Right lobe of liver (tissue), 6 donors: ENCODE data around the gene NCOA3. TPM values are rescaled to one million over a fixed set of nuclear protein-coding genes. Genes with fewer than 3 reads are reported as not detected.

Experiments
- ATAC-seq, 4 donors: fragments of 200-7000 bp; cut with Tn5 transposase; one replicate each; pipeline ENCODE4 v1.9.1; 2020; ENCODE audit warnings: mild to moderate bottlenecking in 4 of 4, moderate library complexity in 4 of 4
- DNase-seq, 3 donors: peaks; one replicate each; pipeline ENCODE4 v3.0.0-alpha.2; 2020
- H3K27ac ChIP-seq, 3 donors: fragments of 200-600 bp; one replicate each; pipeline ENCODE4 v1.8.0; 2022
- H3K27me3 ChIP-seq, 2 donors: fragments of 200-600 bp; one replicate each; pipeline ENCODE4 v1.8.0; 2022
- H3K36me3 ChIP-seq, 4 donors: fragments of 200-600 bp; sonication (generic) in 1 of 4; one replicate each; pipeline versions ENCODE4 v1.5.1 to v1.8.0; 2017 to 2022; ENCODE audit warnings: control low read depth in 1 of 4
- H3K4me1 ChIP-seq, 4 donors: fragments of 200-600 bp; sonication (generic) in 1 of 4; one replicate each; pipeline versions ENCODE4 v1.5.1 to v1.8.0; 2017 to 2022; ENCODE audit warnings: control low read depth in 1 of 4
- H3K4me3 ChIP-seq, 3 donors: fragments of 200-600 bp; one replicate each; pipeline ENCODE4 v1.8.0; 2022
- H3K9me3 ChIP-seq, 4 donors: fragments of 200-600 bp; sonication (generic) in 1 of 4; one replicate each; pipeline versions ENCODE4 v1.5.1 to v1.8.0; 2017 to 2022; ENCODE audit warnings: control low read depth in 1 of 4
- CTCF ChIP-seq, 4 donors: fragments of 200-600 bp in 3 of 4; fragments of 450-650 bp in 1 of 4; IDR thresholded peaks; one replicate each; pipeline versions ENCODE4 v1.5.1 to v1.8.0; 2016 to 2022; ENCODE audit warnings: antibody characterized with exemption in 4 of 4, mild to moderate bottlenecking in 2 of 4
- POLR2A ChIP-seq: fragments of 450-650 bp; IDR thresholded peaks from one replicate; pipeline ENCODE4 v1.6.1; 2017; ENCODE audit warnings: antibody characterized with exemption, mild to moderate bottlenecking
- WGBS: methylation state at CpG from one replicate; pipeline ENCODE4 v1.1.6; 2018; ENCODE audit warnings: low coverage, low lambda C conversion rate; ENCODE audit not compliant: insufficient coverage; ENCODE audit errors: missing lambda C conversion rate; 5-methylcytosine and 5-hydroxymethylcytosine counted together
- intact Hi-C, 2 donors: fragments of 100-400 bp; cut with DNase I; formaldehyde crosslinking; loops; one replicate each; pipeline versions ENCODE4 v1.11.2 to v1.14.1; 2022
- total RNA-seq, 6 experiments: library from RNA; depleted of rRNA in 2 of 6; stranded (reverse); fragments of >200 nt in 2 of 6; fragmentation: NEBNext Ultra II Directional in 3 of 6; extraction: Animal tissue kit (Norgen Biotek cat#: 25700) in 3 of 6; gene quantifications; one replicate each; pipeline versions ENCODE4 v1.1.0 to v1.2.4, GENCODE V29; 2016 to 2023
- donor health status: DM: no; HTN: yes; CAD: no.
- donor health status: DM: no; HTN: no; CAD: no.
- donor health status: DM: no; HTN: no; CAD: no.
- donor health status: DM: no; HTN: yes; CAD: no.
- donor health status: DM: no; HTN: yes; CAD: no.

Gene NCOA3
- total RNA-seq, 6 experiments from 2014 or later, result 11.2 to 15.1 (median 13.8) TPM

DNA sequence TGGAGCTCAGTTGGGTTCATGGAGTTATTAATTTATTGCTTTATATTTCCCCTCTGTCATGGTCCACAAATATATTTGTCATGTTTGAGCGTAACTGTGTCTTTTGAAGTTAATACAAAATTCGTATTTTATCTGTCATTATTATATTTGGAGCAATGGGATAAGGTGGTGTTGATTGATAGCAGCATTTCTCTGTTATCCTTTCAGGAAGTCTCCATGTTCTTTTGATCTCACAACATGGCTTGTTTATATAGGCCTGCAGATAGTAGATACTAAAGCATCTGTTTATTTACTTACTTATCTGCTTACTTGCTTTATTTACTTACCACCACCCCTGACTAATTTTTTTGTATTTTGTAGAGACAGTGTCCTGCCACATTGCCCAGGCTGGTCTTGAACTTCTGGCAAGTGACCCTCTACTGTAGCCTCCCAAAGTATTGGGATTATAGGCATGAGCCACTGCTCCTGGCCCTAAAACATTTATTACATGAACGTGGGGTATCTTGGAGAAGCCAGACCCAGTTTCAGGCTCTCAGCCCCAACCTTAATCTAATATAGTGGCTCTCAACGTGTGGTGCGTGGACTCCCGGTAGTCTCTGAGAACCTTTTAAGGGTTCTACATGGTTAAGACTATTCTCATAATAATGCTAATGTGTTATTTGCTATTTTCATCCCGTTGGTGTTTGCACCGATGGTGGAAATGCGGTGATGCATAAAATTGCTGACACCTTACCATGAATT, 104.2 kb downstream of the NCOA3 start:
- H3K27me3 ChIP-seq, result no peaks in the 10 kb centered on the region
- TF ChIP-seq CTCF (IDR thresholded peaks at IDR 0.05), result no peak
- TF ChIP-seq POLR2A, result no peak
- DNase-seq (no peak), ATAC-seq (no peak)
- H3K36me3 ChIP-seq, result no peaks in the 10 kb centered on the region
- intact Hi-C loops, result no loop called here
- H3K9me3 ChIP-seq, result no peaks in the 10 kb centered on the region
- no peak overlapping the region for H3K27ac ChIP-seq
- peaks cover 0 to 13% (median 3%) of the 10 kb centered on the region in 4 donors for H3K4me1 ChIP-seq
- WGBS, result 73% methylated on average over 6 of the region's 9 CpGs
- H3K4me3 ChIP-seq, result no peak overlapping the region

- ATAC-seq, result no peak
- no peaks in the 10 kb centered on the region for H3K27me3 ChIP-seq
- no peak overlapping the region for H3K27ac ChIP-seq
- TF ChIP-seq POLR2A, result no peak
- peaks cover 0 to 13% (median 3%) of the 10 kb centered on the region in 4 donors for H3K4me1 ChIP-seq
- DNase-seq, result no peak
- no peaks in the 10 kb centered on the region for H3K9me3 ChIP-seq
- intact Hi-C loops, result no loop called here
- no peak overlapping the region for H3K4me3 ChIP-seq
- WGBS, result 96% methylated on average over 6 of the region's 7 CpGs
- no peaks in the 10 kb centered on the region for H3K36me3 ChIP-seq
Measured at GRCh38 chr20:47606414-47606982, 104.8 kb downstream of the NCOA3 start.

GRCh38 chr20:47606983-47607613, 105.4 kb downstream of the NCOA3 start:
- Histone ChIP-seq H3K4me1 (peaks cover 0 to 13% (median 3%) of the 10 kb centered on the region in 4 donors), H3K27ac (no peak overlapping the region), H3K9me3 (no peaks in the 10 kb centered on the region), H3K36me3 (no peaks in the 10 kb centered on the region), H3K4me3 (no peak overlapping the region), H3K27me3 (no peaks in the 10 kb centered on the region)
- 83% methylated on average over 1 of the region's 1 CpG for WGBS
- TF ChIP-seq CTCF (IDR thresholded peaks at IDR 0.05) (no peak), POLR2A (no peak)
- intact Hi-C loops, result no loop called here
- ATAC-seq (peak in 2 of 4 donors; percentile 35 to 49), DNase-seq (no peak)

DNA sequence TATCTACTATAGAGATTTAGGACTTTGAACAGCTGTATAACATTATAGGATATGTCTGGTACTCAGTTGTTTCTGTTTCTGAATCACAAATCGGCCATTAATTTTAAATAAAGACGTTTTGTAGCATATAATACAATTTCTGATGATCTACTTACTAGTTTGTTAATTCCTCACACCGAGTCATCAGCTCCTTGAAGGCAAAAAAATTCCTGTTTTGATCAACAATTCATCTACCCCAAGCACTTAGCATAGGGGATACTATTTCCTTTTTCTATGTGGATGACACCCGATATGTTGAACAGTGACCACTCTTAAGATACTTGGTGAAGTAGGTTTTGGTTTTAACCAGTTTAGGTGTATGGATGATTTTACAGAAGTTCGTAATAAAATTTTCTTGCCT, 107.3 kb downstream of the NCOA3 start:
- 87% methylated on average over 5 of the region's 5 CpGs for WGBS
- ATAC-seq, result no peak
- DNase-seq, result no peak
- no peak overlapping the region for H3K4me3 ChIP-seq
- peaks cover 0 to 13% (median 3%) of the 10 kb centered on the region in 4 donors for H3K4me1 ChIP-seq
- no peak for TF ChIP-seq CTCF (IDR thresholded peaks at IDR 0.05)
- intact Hi-C loops, result no loop called here
- no peak overlapping the region for H3K27ac ChIP-seq
- no peaks in the 10 kb centered on the region for H3K36me3 ChIP-seq
- no peaks in the 10 kb centered on the region for H3K27me3 ChIP-seq
- no peaks in the 10 kb centered on the region for H3K9me3 ChIP-seq
